PC-3 (cell line): ENCODE results near the gene FZD8. TPM values are rescaled to one million over a fixed set of nuclear protein-coding genes. Genes with fewer than 3 reads are reported as not detected.

Experiments
- ATAC-seq: fragments of 200-7000 bp; cut with Tn5 transposase; 2 replicates; pipeline ENCODE4 v1.9.1; 2020; ENCODE audit warnings: mild to moderate bottlenecking, moderate library complexity
- BruUV-seq: library from RNA; stranded (reverse); fragments of 400-500 nt; replicated peaks from 2 replicates; lab custom pipeline; 2021; lab: Mats Ljungman, UMichigan
- CTCF ChIA-PET: fragments of 300-600 bp; sonication (Branson Sonifier 250); formaldehyde crosslinking; loops from one replicate; lab custom pipeline; 2022; ENCODE audit warnings: antibody characterized with exemption; lab: Charles Lee
- POLR2A ChIA-PET: fragments of 300-600 bp; sonication (Branson Sonifier 250); formaldehyde crosslinking; loops from one replicate; lab custom pipeline; 2022; ENCODE audit warnings: antibody characterized with exemption; ENCODE audit not compliant: unreplicated experiment; lab: Charles Lee
- DNase-seq: peaks from one replicate; pipeline ENCODE4 v3.0.0-alpha.2; 2015
- H2AFZ ChIP-seq: fragments of 300-600 bp; sonication (generic); 2 replicates; pipeline ENCODE4 v1.6.0; 2016; ENCODE audit warnings: antibody characterized with exemption, low read length
- H3F3A ChIP-seq: fragments of 300-600 bp; sonication (generic); one replicate; pipeline ENCODE4 v1.6.0; 2017; ENCODE audit warnings: antibody characterized with exemption, low read length, control low read depth, mild to moderate bottlenecking; ENCODE audit not compliant: unreplicated experiment
- H3K27ac ChIP-seq: fragments of 300-600 bp; sonication (generic); 2 replicates; pipeline ENCODE4 v1.5.1; 2016; ENCODE audit warnings: mild to moderate bottlenecking, low read length
- H3K27me3 ChIP-seq: fragments of 300-600 bp; sonication (generic); 2 replicates; pipeline ENCODE4 v1.6.1; 2016; ENCODE audit warnings: low read length, mixed read lengths
- H3K36me3 ChIP-seq: fragments of 300-600 bp; sonication (generic); 2 replicates; pipeline ENCODE4 v1.6.1; 2016; ENCODE audit warnings: low read depth, mixed run types, low read length, mixed read lengths
- H3K4me1 ChIP-seq: fragments of 300-600 bp; sonication (generic); 2 replicates; pipeline ENCODE4 v1.5.1; 2016; ENCODE audit warnings: low read length; ENCODE audit not compliant: insufficient read depth
- H3K4me2 ChIP-seq: fragments of 300-600 bp; sonication (generic); 2 replicates; pipeline ENCODE4 v1.6.0; 2016; ENCODE audit warnings: low read length
- H3K4me3 ChIP-seq: fragments of 300-600 bp; sonication (generic); 2 replicates; pipeline ENCODE4 v1.5.1; 2016; ENCODE audit warnings: mild to moderate bottlenecking, low read length, mixed read lengths
- H3K79me2 ChIP-seq: fragments of 300-600 bp; sonication (generic); 2 replicates; pipeline ENCODE4 v1.6.1; 2017; ENCODE audit warnings: low read length, mixed read lengths
- H3K9ac ChIP-seq: fragments of 300-600 bp; sonication (generic); 2 replicates; pipeline ENCODE4 v1.6.0; 2016; ENCODE audit warnings: mild to moderate bottlenecking, low read length
- H3K9me2 ChIP-seq: fragments of 300-600 bp; sonication (generic); replicated peaks from 2 replicates; pipeline ENCODE4 v1.6.1; 2016; ENCODE audit warnings: mixed run types, low read length, mixed read lengths
- H3K9me3 ChIP-seq: fragments of 300-600 bp; sonication (generic); 2 replicates; pipeline ENCODE4 v1.6.1; 2016; ENCODE audit warnings: low read length, mixed read lengths
- H4K20me1 ChIP-seq: fragments of 300-600 bp; sonication (generic); 2 replicates; pipeline ENCODE4 v1.6.1; 2016; ENCODE audit warnings: low read length, mixed read lengths
- CTCF ChIP-seq: fragments of 300-600 bp; sonication (generic); conservative IDR thresholded peaks from 2 replicates; pipeline ENCODE4 v1.5.1; 2017; ENCODE audit warnings: antibody characterized with exemption, low read depth, mild to moderate bottlenecking, low read length
- EZH2 ChIP-seq: fragments of 300-600 bp; sonication (generic); IDR thresholded peaks from one replicate; pipeline ENCODE4 v1.6.1; 2017; ENCODE audit warnings: antibody characterized with exemption, mild to moderate bottlenecking, low read length; ENCODE audit not compliant: unreplicated experiment
- EZH2phosphoT487 ChIP-seq: fragments of 300-600 bp; sonication (generic); IDR thresholded peaks from 2 replicates; pipeline ENCODE4 v1.6.1; 2018; ENCODE audit warnings: mild to moderate bottlenecking, antibody characterized with exemption, low read length, borderline replicate concordance
- intact Hi-C: fragments of 100-400 bp; cut with micrococcal nuclease; formaldehyde crosslinking; loops from 2 replicates; pipeline ENCODE4 v1.9.0; 2023
- total RNA-seq: library from RNA; depleted of rRNA; stranded (reverse); fragments of >200 nt; gene quantifications from 2 replicates; pipeline ENCODE4 v1.2.3, GENCODE V29; 2014

Gene FZD8
- total RNA-seq, 1 experiment from 2014 or later: 275 TPM

GRCh38 chr10:35668865-35669650 lies 27.0 kb upstream of the FZD8 start:
- no peak overlapping the region for H3K27ac ChIP-seq
- no peak overlapping the region for H3K9ac ChIP-seq
- H3K4me1 ChIP-seq: no peaks in the 10 kb centered on the region
- CTCF ChIA-PET: no interaction called here
- intact Hi-C loops: no loop called here
- no peaks in the 10 kb centered on the region for H4K20me1 ChIP-seq
- no peak overlapping the region for H2AFZ ChIP-seq
- no peaks in the 10 kb centered on the region for H3K36me3 ChIP-seq
- H3K4me3 ChIP-seq: no peak overlapping the region
- ATAC-seq (no peak), DNase-seq (no peak)
- no TSS peak for BruUV-seq
- H3K79me2 ChIP-seq: no peaks in the 10 kb centered on the region
- no peaks in the 10 kb centered on the region for H3F3A ChIP-seq
- H3K9me3 ChIP-seq: no peaks in the 10 kb centered on the region
- H3K4me2 ChIP-seq: no peak overlapping the region
- TF ChIP-seq EZH2phosphoT487 (no peak), EZH2 (no peak), CTCF (no peak)
- POLR2A ChIA-PET: no interaction called here
- H3K9me2 ChIP-seq: 0 out of 2 replicates have a peak, but pooled peaks cover 3% of the 10 kb centered on the region
- H3K27me3 ChIP-seq: no peaks in the 10 kb centered on the region

DNA sequence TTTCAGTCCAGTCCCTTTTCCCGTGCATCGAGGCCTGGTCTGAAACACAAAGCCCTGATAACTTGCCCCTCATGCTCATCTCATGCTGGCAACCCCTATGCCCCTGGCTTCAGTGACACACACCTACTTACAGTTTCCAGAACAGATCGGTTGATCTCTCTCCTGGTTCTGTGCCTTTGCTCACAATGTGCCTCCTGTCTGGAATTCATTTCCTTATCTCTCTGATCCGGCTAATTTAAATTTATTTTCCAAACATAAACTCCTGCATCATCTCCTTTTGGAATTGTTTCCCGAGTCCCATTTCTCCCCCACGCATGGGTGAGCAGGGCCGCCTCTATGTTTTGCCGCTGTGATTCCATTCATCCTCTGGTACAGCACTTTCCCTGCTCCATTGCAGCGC lies 25.9 kb upstream of the FZD8 start:
- H3K4me1 ChIP-seq: no peaks in the 10 kb centered on the region
- ChIA-PET POLR2A (no interaction called here), CTCF (no interaction called here)
- no peaks in the 10 kb centered on the region for H3K79me2 ChIP-seq
- DNase-seq (no peak), ATAC-seq (no peak)
- BruUV-seq: no TSS peak
- H4K20me1 ChIP-seq: no peaks in the 10 kb centered on the region
- H3K27ac ChIP-seq: no peak overlapping the region
- H3K9ac ChIP-seq: no peak overlapping the region
- TF ChIP-seq EZH2 (no peak), EZH2phosphoT487 (no peak), CTCF (no peak)
- no peak overlapping the region for H2AFZ ChIP-seq
- 0 out of 2 replicates have a peak, but pooled peaks cover 3% of the 10 kb centered on the region for H3K9me2 ChIP-seq
- H3F3A ChIP-seq: no peaks in the 10 kb centered on the region
- intact Hi-C loops: no loop called here
- no peaks in the 10 kb centered on the region for H3K9me3 ChIP-seq
- no peak overlapping the region for H3K4me2 ChIP-seq
- no peaks in the 10 kb centered on the region for H3K36me3 ChIP-seq
- H3K4me3 ChIP-seq: no peak overlapping the region
- no peaks in the 10 kb centered on the region for H3K27me3 ChIP-seq

DNA sequence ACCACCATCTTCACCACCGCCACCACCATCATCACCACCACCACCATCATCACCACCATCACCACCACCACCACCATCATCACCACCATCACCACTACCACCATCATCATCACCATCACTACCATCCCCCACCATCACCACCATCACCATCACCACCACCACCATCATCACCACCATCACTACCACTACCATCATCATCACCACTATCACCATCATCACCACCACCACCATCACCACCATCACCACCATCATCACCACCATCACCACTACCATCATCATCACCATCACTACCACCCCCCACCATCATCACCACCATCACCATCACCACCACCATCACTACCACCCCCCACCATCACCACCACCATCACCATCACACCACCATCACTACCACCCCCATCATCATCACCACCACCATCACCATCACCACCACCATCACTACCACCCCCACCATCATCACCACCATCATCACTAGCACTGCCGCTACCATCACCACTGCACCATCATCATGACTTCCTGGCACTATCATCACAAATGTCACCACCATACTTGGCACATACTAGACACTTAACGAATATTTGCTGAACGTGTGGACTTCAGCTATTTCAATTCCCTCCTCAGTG lies 25.3 kb upstream of the FZD8 start:
- H3K36me3 ChIP-seq: no peaks in the 10 kb centered on the region
- no peak overlapping the region for H3K4me2 ChIP-seq
- H3K79me2 ChIP-seq: no peaks in the 10 kb centered on the region
- H4K20me1 ChIP-seq: no peaks in the 10 kb centered on the region
- H3K27me3 ChIP-seq: no peaks in the 10 kb centered on the region
- ChIA-PET POLR2A (no interaction called here), CTCF (no interaction called here)
- no peaks in the 10 kb centered on the region for H3F3A ChIP-seq
- no peaks in the 10 kb centered on the region for H3K4me1 ChIP-seq
- no peak overlapping the region for H3K27ac ChIP-seq
- no TSS peak for BruUV-seq
- no peak for TF ChIP-seq EZH2phosphoT487
- no peak for TF ChIP-seq CTCF
- no peak overlapping the region for H2AFZ ChIP-seq
- H3K4me3 ChIP-seq: no peak overlapping the region
- 0 out of 2 replicates have a peak, but pooled peaks cover 3% of the 10 kb centered on the region for H3K9me2 ChIP-seq
- intact Hi-C loops: no loop called here
- H3K9me3 ChIP-seq: no peaks in the 10 kb centered on the region
- no peak for ATAC-seq
- DNase-seq: no peak
- H3K9ac ChIP-seq: no peak overlapping the region
